HepG2 (cell line): ENCODE data around the gene VAMP2. TPM values are rescaled to one million over a fixed set of nuclear protein-coding genes. Genes with fewer than 3 reads are reported as not detected.

Experiments used
- CTCF ChIP-seq: sonication (generic); formaldehyde crosslinking; IDR thresholded peaks from 2 replicates; pipeline ENCODE4 v1.5.0; 2020; ENCODE audit warnings: mild to moderate bottlenecking, missing genetic modification reagents, moderate library complexity
- DPF2 ChIP-seq: sonication (generic); formaldehyde crosslinking; IDR thresholded peaks from 2 replicates; pipeline ENCODE4 v1.4.0; 2020; ENCODE audit warnings: mild to moderate bottlenecking, low read depth, missing genetic modification reagents, borderline replicate concordance
- FOXM1 ChIP-seq: sonication (generic); formaldehyde crosslinking; IDR thresholded peaks from 2 replicates; pipeline ENCODE4 v1.5.0; 2020; ENCODE audit warnings: missing genetic modification reagents
- GATA4 ChIP-seq: sonication (generic); IDR thresholded peaks from 2 replicates; pipeline ENCODE4 v1.6.1; 2016; ENCODE audit warnings: antibody characterized with exemption, low read depth, borderline replicate concordance
- ISX ChIP-seq: sonication (generic); formaldehyde crosslinking; conservative IDR thresholded peaks from 2 replicates; pipeline ENCODE4 v1.5.0; 2020; ENCODE audit warnings: missing genetic modification reagents
- KLF15 ChIP-seq: sonication (generic); formaldehyde crosslinking; IDR thresholded peaks from 2 replicates; pipeline ENCODE4 v1.8.1; 2023; ENCODE audit warnings: borderline replicate concordance, mild to moderate bottlenecking, inconsistent platforms, missing genetic modification reagents, mixed read lengths
- MED13 ChIP-seq: sonication (generic); formaldehyde crosslinking; IDR thresholded peaks from 2 replicates; pipeline ENCODE4 v1.5.0; 2020; ENCODE audit warnings: missing genetic modification reagents
- NBN ChIP-seq: fragments of 450-650 bp; conservative IDR thresholded peaks from 2 replicates; pipeline ENCODE4 v1.6.1; 2017
- NR2F6 ChIP-seq, 2 experiments: IDR thresholded peaks; 2 replicates each; pipeline ENCODE4 v1.6.1; 2016; ENCODE audit warnings: antibody characterized with exemption in 1 of 2, mild to moderate bottlenecking in 1 of 2
- POLR2AphosphoS2 ChIP-seq: IDR thresholded peaks from 2 replicates; pipeline ENCODE4 v1.6.1; 2011; ENCODE audit warnings: low read depth, low read length, improper control_type of control experiment
- SNAI1 ChIP-seq: sonication (generic); formaldehyde crosslinking; IDR thresholded peaks from 2 replicates; pipeline ENCODE4 v1.5.0; 2020; ENCODE audit warnings: mild to moderate bottlenecking, missing genetic modification reagents, borderline replicate concordance
- SRSF1 ChIP-seq: fragments of 200-400 bp; formaldehyde crosslinking; optimal IDR thresholded peaks from 2 replicates; pipeline ENCODE3; 2017; ENCODE audit warnings: mild to moderate bottlenecking, low read depth, low read length, moderate library complexity
- TAF15 ChIP-seq: fragments of 200-400 bp; formaldehyde crosslinking; IDR thresholded peaks from one replicate; pipeline ENCODE4 v1.6.1; 2018; ENCODE audit warnings: mild to moderate bottlenecking, low read depth, low read length; ENCODE audit not compliant: poor library complexity, severe bottlenecking
- YY1 ChIP-seq: IDR thresholded peaks from 2 replicates; pipeline ENCODE4 v1.6.1; 2011; ENCODE audit warnings: low read length, low read depth, moderate library complexity, mild to moderate bottlenecking; ENCODE audit not compliant: insufficient read depth, insufficient replicate concordance
- ZBTB20 ChIP-seq: sonication (generic); formaldehyde crosslinking; IDR thresholded peaks from 2 replicates; pipeline ENCODE4 v1.8.1; 2023; ENCODE audit warnings: missing genetic modification reagents, low read depth, mild to moderate bottlenecking, borderline replicate concordance
- ZC3H13 ChIP-seq: sonication (generic); formaldehyde crosslinking; IDR thresholded peaks from 2 replicates; pipeline ENCODE4 v1.8.1; 2023; ENCODE audit warnings: mild to moderate bottlenecking, missing genetic modification reagents, moderate library complexity
- ZNF317 ChIP-seq: sonication (generic); formaldehyde crosslinking; IDR thresholded peaks from 2 replicates; pipeline ENCODE4 v1.5.0; 2020; ENCODE audit warnings: mild to moderate bottlenecking, missing genetic modification reagents
- ZNF331 ChIP-seq: sonication (generic); formaldehyde crosslinking; IDR thresholded peaks from 2 replicates; pipeline ENCODE4 v1.4.0; 2020; ENCODE audit warnings: missing genetic modification reagents
- ZNF513 ChIP-seq: sonication (generic); formaldehyde crosslinking; conservative IDR thresholded peaks from 2 replicates; pipeline ENCODE4 v1.5.0; 2020; ENCODE audit warnings: missing genetic modification reagents
- ZNF558 ChIP-seq: sonication (generic); formaldehyde crosslinking; IDR thresholded peaks from 2 replicates; pipeline ENCODE4 v1.9.0; 2022; ENCODE audit warnings: mild to moderate bottlenecking, missing genetic modification reagents, borderline replicate concordance
- ZNF614 ChIP-seq: IDR thresholded peaks from 2 replicates; pipeline ENCODE4 v1.6.1; 2018; ENCODE audit warnings: missing biosample characterization, missing genetic modification reagents, inconsistent platforms, borderline replicate concordance
- polyA plus RNA-seq, 8 experiments: library from polyadenylated mRNA; depleted of rRNA in 3 of 8; stranded (reverse) in 7 of 8; unstranded in 1 of 8; fragments of >200 nt; fragmentation: Illumina TruSeq in 4 of 8; extraction: Trizol in 4 of 8; gene quantifications; 2 replicates each; pipeline versions ENCODE4 v1.2.1 to v1.2.3, GENCODE V29; 2011 to 2016; ENCODE audit warnings: low read depth in 4 of 8, missing spikeins in 1 of 8, mixed read lengths in 1 of 8; ENCODE audit not compliant: insufficient read depth in 1 of 8
- total RNA-seq, 5 experiments: library from RNA; depleted of rRNA; stranded (reverse); fragments of >200 nt; fragmentation: Illumina TruSeq; extraction: Trizol; gene quantifications; 2 replicates each; pipeline ENCODE4 v1.2.3, GENCODE V29; 2016; ENCODE audit warnings: low read depth in 1 of 5
- TF ChIP-seq, protein P1 (sequence below): sonication (generic); formaldehyde crosslinking; conservative IDR thresholded peaks from 2 replicates; pipeline ENCODE4 v1.8.0; 2022; ENCODE audit warnings: mild to moderate bottlenecking, moderate library complexity, missing genetic modification reagents
- TF ChIP-seq, protein P2 (sequence below): sonication (generic); formaldehyde crosslinking; IDR thresholded peaks from 2 replicates; pipeline ENCODE4 v1.4.0; 2020; ENCODE audit warnings: missing genetic modification reagents

The VAMP2 gene
- total and polyA plus RNA-seq, 2 of the 13 experiments (the other 11 are each of a cell fraction or from before 2014, with no cell fraction given), result 3.9 to 17.2 TPM

DNA sequence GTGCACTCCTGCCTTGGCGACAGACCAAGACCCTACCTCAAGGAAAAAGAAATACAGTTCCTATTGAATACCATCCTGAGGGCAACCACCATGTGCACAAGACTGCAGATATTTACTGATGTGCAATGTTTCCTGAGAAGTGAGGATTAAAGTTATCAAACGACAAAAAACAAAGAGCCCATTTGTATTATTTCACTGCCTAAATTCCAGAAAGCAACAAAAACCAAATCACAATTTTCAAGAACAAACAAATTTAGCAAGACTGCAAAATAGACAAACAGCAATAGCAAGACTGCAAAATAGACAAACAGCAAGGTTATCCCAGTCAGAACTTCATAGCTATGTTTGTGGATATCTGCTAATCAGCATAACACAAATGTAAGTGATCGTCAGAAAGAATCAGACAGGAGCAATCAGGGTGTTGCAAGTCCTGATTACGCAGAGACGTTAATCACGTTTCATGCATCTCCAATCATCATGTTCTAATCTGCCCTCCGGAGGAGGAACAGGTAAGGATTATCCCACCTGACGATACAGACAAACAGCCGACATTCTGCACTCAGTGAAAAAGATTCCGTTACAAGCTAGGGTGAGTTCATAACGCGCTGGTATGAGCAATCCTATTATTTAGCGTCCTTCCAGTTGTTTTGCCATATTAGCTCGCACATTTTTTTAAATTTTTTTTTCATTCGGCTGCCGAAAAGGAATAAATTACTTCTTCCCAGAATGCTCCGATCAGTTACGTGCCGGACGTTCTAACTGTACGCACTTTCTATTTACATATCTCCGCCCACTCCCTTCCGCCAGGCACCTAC is 10.5 kb upstream of the VAMP2 start (continued):
- TF ChIP-seq ISX (CRISPR knock-in tag) (peak; percentile 94), SNAI1 (CRISPR knock-in tag) (0 out of 2 replicates have a peak, but pooled peaks have one; percentile 63), TAF15 (no peak), FOXM1 (CRISPR knock-in tag) (no peak; the same call in 1 of the 2 replicates), ZNF558 (CRISPR knock-in tag) (no peak), MED13 (peak; percentile 96), ZNF331 (CRISPR knock-in tag) (peak; percentile 98), SRSF1 (no peak), ZNF317 (CRISPR knock-in tag) (peak; percentile 93), DPF2 (CRISPR knock-in tag) (no peak), ZNF513 (CRISPR knock-in tag) (peak; percentile 100), POLR2AphosphoS2 (peak; percentile 100), ZNF614 (CRISPR knock-in tag) (peak; percentile 99), ZC3H13 (CRISPR knock-in tag) (peak; percentile 97), YY1 (peak; percentile 59), NBN (no peak), CTCF (CRISPR knock-in tag) (no peak), NR2F6 (IDR thresholded peaks at IDR 0.05) (peak; percentile 74), NR2F6 (CRISPR knock-in tag; IDR thresholded peaks at IDR 0.05) (peak; percentile 84), KLF15 (CRISPR knock-in tag) (no peak), GATA4 (peak; percentile 100), ZBTB20 (CRISPR knock-in tag) (peak; percentile 92)
- TF ChIP-seq, protein P1, sequence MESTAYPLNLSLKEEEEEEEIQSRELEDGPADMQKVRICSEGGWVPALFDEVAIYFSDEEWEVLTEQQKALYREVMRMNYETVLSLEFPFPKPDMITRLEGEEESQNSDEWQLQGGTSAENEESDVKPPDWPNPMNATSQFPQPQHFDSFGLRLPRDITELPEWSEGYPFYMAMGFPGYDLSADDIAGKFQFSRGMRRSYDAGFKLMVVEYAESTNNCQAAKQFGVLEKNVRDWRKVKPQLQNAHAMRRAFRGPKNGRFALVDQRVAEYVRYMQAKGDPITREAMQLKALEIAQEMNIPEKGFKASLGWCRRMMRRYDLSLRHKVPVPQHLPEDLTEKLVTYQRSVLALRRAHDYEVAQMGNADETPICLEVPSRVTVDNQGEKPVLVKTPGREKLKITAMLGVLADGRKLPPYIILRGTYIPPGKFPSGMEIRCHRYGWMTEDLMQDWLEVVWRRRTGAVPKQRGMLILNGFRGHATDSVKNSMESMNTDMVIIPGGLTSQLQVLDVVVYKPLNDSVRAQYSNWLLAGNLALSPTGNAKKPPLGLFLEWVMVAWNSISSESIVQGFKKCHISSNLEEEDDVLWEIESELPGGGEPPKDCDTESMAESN (CRISPR knock-in tag), result peak; percentile 89
- TF ChIP-seq, protein P2, sequence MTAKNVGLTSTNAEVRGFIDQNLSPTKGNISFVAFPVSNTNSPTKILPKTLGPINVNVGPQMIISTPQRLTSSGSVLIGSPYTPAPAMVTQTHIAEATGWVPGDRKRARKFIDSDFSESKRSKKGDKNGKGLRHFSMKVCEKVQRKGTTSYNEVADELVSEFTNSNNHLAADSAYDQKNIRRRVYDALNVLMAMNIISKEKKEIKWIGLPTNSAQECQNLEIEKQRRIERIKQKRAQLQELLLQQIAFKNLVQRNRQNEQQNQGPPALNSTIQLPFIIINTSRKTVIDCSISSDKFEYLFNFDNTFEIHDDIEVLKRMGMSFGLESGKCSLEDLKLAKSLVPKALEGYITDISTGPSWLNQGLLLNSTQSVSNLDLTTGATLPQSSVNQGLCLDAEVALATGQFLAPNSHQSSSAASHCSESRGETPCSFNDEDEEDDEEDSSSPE (CRISPR knock-in tag), result peak; percentile 78
